Fibroblast of lung (primary cell): ENCODE measurements around the gene ITPKA.

Experiments used
- EZH2 ChIP-seq: IDR thresholded peaks from 2 replicates; pipeline ENCODE4 v1.5.1; 2012; ENCODE audit warnings: low read length, control low read depth, mild to moderate bottlenecking; ENCODE audit errors: missing control alignments
- TF ChIP-seq, protein P1 (sequence below), 2 donors: IDR thresholded peaks in 1 of 2; conservative IDR thresholded peaks in 1 of 2; 1 replicate in 1 of 2; 2 replicates in 1 of 2; pipeline ENCODE4 v1.5.1; 2011 to 2012; ENCODE audit warnings: low read length in 2 of 2, control low read depth in 1 of 2, inconsistent platforms in 1 of 2, low read depth in 1 of 2, mild to moderate bottlenecking in 1 of 2

GRCh38 chr15:41544650-41545015, 51.0 kb downstream of the ITPKA start:
- no peak for TF ChIP-seq EZH2
- TF ChIP-seq, protein P1, sequence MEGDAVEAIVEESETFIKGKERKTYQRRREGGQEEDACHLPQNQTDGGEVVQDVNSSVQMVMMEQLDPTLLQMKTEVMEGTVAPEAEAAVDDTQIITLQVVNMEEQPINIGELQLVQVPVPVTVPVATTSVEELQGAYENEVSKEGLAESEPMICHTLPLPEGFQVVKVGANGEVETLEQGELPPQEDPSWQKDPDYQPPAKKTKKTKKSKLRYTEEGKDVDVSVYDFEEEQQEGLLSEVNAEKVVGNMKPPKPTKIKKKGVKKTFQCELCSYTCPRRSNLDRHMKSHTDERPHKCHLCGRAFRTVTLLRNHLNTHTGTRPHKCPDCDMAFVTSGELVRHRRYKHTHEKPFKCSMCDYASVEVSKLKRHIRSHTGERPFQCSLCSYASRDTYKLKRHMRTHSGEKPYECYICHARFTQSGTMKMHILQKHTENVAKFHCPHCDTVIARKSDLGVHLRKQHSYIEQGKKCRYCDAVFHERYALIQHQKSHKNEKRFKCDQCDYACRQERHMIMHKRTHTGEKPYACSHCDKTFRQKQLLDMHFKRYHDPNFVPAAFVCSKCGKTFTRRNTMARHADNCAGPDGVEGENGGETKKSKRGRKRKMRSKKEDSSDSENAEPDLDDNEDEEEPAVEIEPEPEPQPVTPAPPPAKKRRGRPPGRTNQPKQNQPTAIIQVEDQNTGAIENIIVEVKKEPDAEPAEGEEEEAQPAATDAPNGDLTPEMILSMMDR (conservative IDR thresholded peaks at IDR 0.05 in 1 of 2, IDR thresholded peaks at IDR 0.05 in 1 of 2; ENCODE audit: low read depth in 1 of 2, low read length in 2 of 2), result no peak
